GM19397 (cell line): ENCODE measurements around the gene CASP12.

ENCODE experiments used
- ATAC-seq: cut with Tn5 transposase; IDR thresholded peaks from one replicate; pipeline ENCODE4 v1.9.1; 2021; ENCODE audit warnings: mild to moderate bottlenecking, moderate library complexity; ENCODE audit not compliant: unreplicated experiment

Gene CASP12

GRCh38 chr11:104892723-104893511 is 5.3 kb downstream of the CASP12 start:
- no peak for ATAC-seq

- no peak for ATAC-seq
Measured at GRCh38 chr11:104891135-104891534, 7.1 kb downstream of the CASP12 start.

DNA sequence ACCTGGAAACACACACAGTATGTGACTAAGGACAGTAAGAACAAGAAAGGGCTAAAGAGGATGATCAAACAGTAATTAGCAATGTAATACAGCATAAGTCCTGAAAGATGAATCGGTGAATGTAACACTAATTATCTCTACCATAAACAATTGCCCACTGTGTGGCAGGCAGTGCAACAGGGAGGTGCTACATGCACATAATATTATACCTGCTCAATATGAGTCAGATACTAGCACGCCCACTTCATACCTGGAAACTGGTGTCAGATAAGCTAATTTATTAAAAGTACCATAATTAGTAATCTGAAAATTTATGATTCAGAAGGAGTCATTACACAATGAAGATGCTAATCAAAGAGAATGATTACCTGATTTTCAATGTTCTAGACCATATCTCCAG is 14.9 kb downstream of the CASP12 start:
- no peak for ATAC-seq

DNA sequence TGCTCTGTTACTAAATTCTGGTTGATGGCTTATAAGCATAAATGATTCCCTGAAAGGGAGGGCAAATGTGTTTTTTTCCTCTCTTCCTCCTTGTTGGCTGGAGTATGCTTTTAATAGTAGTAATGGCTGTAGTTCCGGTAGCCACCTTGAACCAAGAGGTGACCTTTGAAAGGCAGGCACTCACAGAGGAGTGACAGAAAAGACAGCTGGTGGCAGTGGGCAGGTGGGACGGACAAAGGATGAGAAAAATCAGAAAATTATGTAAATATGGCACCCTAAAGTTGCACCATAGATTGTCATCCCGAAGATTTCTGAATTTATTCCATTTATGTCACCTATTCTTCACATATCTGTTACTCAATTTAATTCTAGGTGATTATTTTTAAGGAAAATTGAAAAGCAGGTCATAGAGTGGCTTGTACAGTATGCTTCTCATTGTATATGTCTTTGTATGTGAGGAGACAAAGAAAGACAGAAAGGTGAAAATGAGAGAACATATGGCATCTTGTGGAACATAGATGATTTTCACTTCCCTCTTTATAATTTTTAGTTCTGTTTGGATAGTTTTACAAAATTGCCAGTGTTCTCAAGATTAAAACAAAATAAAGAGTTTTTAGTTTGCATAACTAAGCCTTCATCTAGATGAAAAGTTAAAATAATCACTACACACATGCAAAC is 17.0 kb downstream of the CASP12 start:
- peak; percentile 77 for ATAC-seq

DNA sequence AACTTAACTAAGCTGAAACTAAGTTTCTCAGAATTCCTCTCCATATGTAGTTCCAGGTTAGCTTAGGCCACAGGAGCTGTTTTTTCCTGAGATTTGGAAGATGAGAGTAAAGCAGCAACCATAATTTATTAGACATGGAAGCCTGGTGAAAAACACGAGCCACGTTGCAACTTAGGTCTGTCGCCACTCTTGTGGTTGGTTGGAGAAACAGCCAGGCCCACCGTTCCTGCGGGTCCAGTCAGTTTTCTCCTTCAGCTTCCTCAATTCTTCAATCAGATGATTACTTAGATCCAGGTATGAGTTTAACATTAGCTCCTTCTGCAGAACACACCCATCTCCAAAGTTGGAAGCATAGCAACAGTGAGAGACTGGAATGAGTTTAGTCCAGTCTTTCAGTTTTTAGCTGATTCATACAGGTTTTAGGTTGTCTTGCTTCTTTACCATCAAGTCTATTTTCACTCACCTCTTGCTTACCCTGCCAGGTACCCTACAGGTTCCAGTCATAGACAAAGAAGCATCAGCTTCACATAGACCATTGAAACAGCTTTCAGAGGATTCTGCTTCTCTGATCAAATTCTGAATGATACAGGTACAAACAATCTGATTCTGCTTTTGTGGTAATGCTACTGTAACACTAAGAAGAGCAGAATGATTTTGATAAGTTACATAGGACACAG is 18.6 kb downstream of the CASP12 start:
- no peak for ATAC-seq

- ATAC-seq: peak; percentile 42
Measured at GRCh38 chr11:104876861-104877431, 21.3 kb downstream of the CASP12 start.

- ATAC-seq: no peak
Measured at GRCh38 chr11:104876324-104876723, 21.9 kb downstream of the CASP12 start.

- ATAC-seq: no peak
Measured at GRCh38 chr11:104873252-104873651, 25.0 kb downstream of the CASP12 start.

DNA sequence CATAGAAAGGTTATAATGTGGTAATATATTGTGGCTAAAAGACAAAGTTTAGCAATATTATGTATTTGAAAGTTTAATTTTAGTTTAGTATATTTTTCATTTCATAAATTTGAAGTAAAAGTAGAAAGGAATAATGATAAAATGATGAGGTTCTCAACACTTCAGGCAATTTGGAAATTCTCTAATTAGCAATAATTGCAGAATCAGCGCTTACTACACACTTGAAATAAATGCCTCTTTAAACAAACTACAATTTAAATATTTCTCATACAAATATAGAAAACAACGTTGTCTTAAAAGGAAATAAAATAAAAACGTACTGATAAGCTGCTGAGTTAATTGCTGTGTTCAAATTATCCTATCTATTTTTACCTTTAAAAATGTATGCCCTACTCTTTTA is 25.9 kb downstream of the CASP12 start:
- no peak for ATAC-seq

DNA sequence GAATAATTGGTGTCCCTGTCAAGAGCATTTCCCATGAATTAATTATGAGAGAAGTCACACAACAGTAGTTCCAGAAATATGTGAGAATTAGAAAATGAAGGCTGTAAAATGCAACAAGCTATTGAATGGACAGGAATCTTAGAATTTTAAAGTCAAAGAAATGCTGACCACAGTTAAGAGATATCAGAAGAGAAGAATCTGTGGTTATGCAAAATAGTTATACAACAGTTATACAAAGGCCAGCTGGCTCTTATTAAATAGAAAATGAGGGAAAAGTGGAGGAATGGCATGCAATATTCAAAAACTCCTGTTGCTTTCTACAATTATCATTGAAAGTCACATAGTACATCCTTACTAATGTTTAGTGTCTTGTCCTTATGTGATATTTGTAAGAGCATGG is 27.4 kb downstream of the CASP12 start:
- ATAC-seq: no peak

- ATAC-seq: no peak
Measured at GRCh38 chr11:104866815-104867214, 31.4 kb downstream of the CASP12 start.

DNA sequence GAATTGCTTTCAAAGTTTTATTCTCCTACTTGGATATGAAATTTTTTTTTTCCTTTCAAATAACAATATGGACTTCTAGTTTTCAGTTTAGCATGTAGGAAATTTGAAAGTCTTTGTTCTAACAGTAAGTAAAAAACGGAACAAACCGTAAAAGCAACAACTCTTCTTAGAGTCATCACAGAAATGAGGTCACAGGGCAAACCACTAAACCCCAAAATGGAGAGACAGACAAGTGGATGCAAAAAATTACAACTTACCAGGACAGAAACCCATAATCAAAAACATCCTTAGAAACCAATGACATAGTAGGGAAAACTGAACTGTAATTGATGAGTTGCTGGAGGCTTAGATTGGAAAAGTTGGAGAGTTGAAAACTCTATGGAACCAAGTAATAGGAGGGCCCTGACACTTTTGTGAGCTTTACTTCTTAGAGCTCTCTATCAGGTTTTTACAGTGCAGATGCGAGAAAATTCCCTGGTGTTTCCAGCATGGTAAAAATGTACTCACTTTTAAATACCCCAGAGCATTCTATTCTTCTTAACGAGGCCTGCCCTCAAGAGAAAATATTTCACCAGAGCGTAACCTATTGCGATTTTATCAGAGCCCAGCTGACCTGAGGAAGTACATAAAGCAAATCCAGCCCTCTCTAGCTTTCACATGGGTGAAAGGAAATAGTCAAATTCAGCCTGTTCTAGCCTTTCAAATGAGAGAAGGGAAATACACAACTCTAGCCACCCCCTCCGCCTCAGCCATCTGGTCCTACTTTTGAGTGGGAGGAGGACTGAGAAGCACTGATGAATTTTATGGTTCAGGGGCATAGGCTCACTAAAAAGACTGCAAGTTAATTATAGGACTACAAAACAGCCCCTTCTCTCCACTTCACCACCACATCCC is 39.1 kb downstream of the CASP12 start:
- ATAC-seq: peak; percentile 83

DNA sequence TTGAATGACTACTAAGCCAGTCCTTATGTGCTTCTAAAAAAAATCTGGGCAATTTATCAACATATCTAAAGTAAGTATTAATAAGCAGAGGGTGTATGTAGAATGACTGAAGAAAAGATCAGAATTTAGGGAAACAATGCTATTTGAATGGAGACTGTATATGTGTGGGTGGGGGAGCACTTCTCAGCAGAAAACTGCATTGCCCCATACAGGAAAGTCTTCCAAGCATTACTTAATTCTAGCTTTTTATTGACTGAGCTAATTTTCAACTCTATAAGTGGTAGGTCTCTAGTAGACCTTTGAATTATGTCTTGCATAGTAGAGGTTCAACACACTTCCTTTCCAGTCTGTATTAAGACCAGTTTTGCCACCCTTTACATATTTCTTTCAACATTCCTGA is 41.7 kb downstream of the CASP12 start:
- ATAC-seq: no peak

DNA sequence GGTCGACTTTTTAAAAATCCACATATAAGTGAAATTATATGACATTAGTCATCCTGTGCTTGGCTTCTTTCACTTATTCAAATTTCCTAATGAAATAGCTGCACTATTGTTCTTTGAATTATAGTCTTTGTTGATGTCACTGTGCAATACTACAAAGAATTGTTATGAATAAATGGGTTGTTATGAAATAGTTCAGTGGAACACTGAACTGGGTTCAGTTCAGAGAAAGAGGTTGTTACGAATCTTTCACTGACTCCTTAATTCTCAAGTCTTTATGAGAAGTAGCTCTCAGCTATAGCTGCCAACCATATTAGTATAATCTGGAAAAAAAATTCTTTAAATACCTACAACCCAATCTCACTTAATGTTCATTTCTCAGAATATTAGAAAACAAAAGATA is 42.3 kb downstream of the CASP12 start:
- no peak for ATAC-seq

DNA sequence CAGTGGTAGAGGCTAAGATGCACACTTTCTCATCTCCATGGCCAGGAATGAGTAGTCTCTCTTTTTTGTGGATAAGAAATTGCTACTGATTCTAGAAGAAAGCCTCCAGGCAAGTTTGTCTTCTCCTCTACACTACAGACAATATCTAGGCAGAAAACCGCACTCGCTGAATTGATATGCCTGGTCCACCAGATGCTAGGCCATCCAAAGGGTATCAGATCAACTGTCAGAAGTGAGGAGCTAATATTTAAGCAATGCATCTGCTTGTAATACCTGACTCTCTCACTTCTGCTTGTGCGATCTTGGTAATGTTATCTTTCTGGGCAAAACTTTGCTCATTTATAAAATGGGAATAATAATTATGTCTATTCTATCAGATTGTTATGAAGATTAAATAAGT is 45.0 kb downstream of the CASP12 start:
- ATAC-seq: no peak

GRCh38 chr11:104852811-104853210 is 45.4 kb downstream of the CASP12 start:
- no peak for ATAC-seq

- no peak for ATAC-seq
Measured at GRCh38 chr11:104846216-104846615, 52.0 kb downstream of the CASP12 start.

- ATAC-seq: no peak
Measured at GRCh38 chr11:104844451-104844850, 53.8 kb downstream of the CASP12 start.

- ATAC-seq: peak; percentile 53
Measured at GRCh38 chr11:104843150-104843836, 55.0 kb downstream of the CASP12 start.

DNA sequence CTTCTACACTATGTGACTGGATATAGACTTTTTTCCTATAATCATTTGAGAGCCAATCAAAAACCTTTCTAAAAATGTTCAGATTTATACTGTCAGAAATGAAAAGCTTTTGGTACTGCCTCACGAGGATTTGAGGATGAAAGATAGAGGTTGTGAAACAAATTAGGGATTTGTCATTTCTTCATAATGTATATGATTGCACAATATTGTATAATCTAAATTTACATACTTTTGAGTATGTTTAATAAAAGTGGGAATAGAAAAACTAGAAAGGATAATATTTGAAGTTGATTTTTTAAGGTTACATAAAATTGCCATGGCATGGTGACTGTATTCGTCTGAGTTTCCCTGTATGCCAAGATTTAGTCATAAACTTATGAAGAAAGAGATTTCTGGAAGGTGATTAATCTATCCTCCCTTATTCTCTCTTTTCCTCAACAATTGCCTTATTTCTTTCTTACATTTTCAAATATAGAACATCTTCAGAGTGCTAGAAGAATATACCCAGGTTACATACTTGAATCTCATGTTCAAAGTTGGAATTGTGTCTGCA is 56.2 kb downstream of the CASP12 start:
- no peak for ATAC-seq
